Stimulated activated naive B cell treated with anti-CD40 and anti-IgM and Interleukin-4, amounts not matched to agents 10 μg/mL and 1 μg/mL and 100 μg/mL, for 72 hours (primary cell): Measurements from ENCODE around the gene ZNF831.
A peak's percentile ranks its signal among the peaks of the same experiment; 100 is the strongest.

Experiments used
- ATAC-seq, 2 donors: fragments of 150-1000 bp; cut with Tn5 transposase; replicated peaks; 2 replicates each; pipeline ENCODE4 v1.10.0; 2021; ENCODE audit warnings: moderate library complexity in 1 of 2
- DNase-seq: peaks from one replicate; pipeline ENCODE4 v3.0.0; 2021
- H3K27ac Mint-ChIP-seq: one replicate; pipeline ENCODE4 v1.8.0; 2022; ENCODE audit warnings: mild to moderate bottlenecking, mixed read lengths
- H3K27me3 Mint-ChIP-seq, 2 donors: one replicate each; pipeline ENCODE4 v1.8.0; 2022; ENCODE audit warnings: mixed read lengths in 2 of 2
- H3K36me3 Mint-ChIP-seq, 2 donors: one replicate each; pipeline ENCODE4 v1.8.0; 2022; ENCODE audit warnings: mixed read lengths in 2 of 2, mild to moderate bottlenecking in 1 of 2
- H3K4me1 Mint-ChIP-seq, 2 donors: one replicate each; pipeline ENCODE4 v1.8.0; 2022; ENCODE audit warnings: mixed read lengths in 2 of 2, mild to moderate bottlenecking in 1 of 2
- H3K4me3 Mint-ChIP-seq, 2 donors: one replicate each; pipeline ENCODE4 v1.8.0; 2022; ENCODE audit warnings: mild to moderate bottlenecking in 2 of 2, mixed read lengths in 2 of 2, moderate library complexity in 1 of 2
- H3K9me3 Mint-ChIP-seq, 2 donors: one replicate each; pipeline ENCODE4 v1.8.0; 2022; ENCODE audit warnings: mixed read lengths in 2 of 2, mild to moderate bottlenecking in 1 of 2

The ZNF831 gene

DNA sequence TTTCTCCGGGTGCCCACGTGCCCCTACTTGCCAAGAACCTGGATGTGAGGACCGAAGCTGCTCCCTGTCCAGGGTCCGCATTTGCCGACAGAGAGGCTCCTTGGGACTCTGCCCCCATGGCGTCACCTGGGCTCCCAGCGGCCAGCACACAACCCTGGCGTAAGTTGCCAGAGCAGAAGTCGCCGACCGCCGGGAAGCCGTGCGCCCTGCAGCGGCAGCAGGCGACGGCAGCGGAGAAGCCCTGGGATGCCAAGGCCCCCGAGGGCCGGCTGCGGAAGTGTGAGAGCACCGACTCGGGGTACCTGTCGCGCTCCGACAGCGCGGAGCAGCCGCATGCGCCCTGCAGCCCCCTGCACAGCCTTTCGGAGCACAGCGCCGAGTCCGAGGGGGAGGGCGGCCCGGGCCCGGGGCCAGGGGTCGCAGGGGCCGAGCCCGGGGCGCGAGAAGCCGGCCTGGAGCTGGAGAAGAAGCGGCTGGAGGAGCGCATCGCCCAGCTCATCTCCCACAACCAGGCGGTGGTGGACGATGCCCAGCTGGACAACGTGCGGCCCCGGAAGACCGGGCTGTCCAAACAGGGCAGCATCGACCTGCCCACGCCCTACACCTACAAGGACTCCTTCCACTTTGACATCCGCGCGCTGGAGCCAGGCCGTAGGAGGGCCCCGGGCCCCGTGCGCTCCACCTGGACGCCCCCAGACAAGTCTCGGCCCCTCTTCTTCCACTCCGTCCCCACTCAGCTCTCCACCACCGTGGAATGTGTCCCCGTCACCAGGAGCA is 28.3 kb downstream of the ZNF831 start:
- H3K36me3 Mint-ChIP-seq = peaks cover 2 to 8% of the 10 kb centered on the region in 2 donors
- H3K27ac Mint-ChIP-seq = no peak overlapping the region
- H3K4me3 Mint-ChIP-seq = no peak overlapping the region
- no peaks in the 10 kb centered on the region for H3K9me3 Mint-ChIP-seq
- H3K27me3 Mint-ChIP-seq = no peaks in the 10 kb centered on the region
- ATAC-seq (no peak), DNase-seq (no peak)
- H3K4me1 Mint-ChIP-seq = peaks cover 6 to 22% of the 10 kb centered on the region in 2 donors

DNA sequence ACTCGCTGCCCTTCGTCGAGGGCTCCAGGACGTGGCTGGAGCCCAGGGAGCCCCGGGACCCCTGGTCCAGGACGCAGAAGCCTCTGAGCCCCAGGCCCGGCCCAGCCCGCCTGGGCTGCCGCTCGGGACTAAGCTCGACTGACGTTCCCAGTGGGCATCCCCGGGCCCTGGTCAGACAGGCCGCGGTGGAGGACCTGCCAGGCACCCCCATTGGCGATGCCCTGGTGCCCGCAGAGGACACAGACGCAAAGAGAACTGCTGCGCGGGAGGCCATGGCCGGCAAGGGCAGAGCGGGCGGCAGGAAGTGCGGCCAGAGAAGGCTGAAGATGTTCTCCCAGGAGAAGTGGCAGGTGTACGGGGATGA is 28.9 kb downstream of the ZNF831 start:
- no peaks in the 10 kb centered on the region for H3K27me3 Mint-ChIP-seq
- peaks cover 6 to 22% of the 10 kb centered on the region in 2 donors for H3K4me1 Mint-ChIP-seq
- no peaks in the 10 kb centered on the region for H3K9me3 Mint-ChIP-seq
- DNase-seq (no peak), ATAC-seq (no peak)
- H3K36me3 Mint-ChIP-seq = peaks cover 3 to 13% of the 10 kb centered on the region in 2 donors
- no peak overlapping the region for H3K27ac Mint-ChIP-seq
- no peak overlapping the region for H3K4me3 Mint-ChIP-seq

DNA sequence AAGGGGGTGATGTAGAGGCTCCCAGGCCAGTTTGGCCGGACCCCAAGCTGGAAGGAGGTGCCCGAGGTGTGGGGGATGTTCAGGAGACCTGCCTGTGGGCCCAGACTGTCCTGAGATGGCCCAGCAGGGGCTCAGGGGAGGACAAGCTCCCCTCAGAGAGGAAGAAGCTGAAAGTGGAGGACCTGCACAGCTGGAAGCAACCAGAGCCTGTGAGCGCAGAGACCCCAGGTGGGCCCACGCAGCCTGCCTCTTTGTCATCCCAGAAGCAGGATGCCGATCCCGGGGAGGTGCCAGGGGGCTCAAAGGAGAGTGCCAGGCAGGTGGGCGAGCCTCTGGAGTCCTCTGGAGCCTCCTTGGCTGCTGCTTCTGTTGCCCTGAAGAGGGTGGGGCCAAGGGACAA is 29.7 kb downstream of the ZNF831 start:
- ATAC-seq (no peak), DNase-seq (no peak)
- no peaks in the 10 kb centered on the region for H3K27me3 Mint-ChIP-seq
- peaks cover 6 to 19% of the 10 kb centered on the region in 2 donors for H3K36me3 Mint-ChIP-seq
- H3K4me3 Mint-ChIP-seq = no peak overlapping the region
- peaks cover 0 to under 1% of the 10 kb centered on the region in 2 donors for H3K9me3 Mint-ChIP-seq
- no peak overlapping the region for H3K27ac Mint-ChIP-seq
- H3K4me1 Mint-ChIP-seq = peaks cover 6 to 22% of the 10 kb centered on the region in 2 donors

DNA sequence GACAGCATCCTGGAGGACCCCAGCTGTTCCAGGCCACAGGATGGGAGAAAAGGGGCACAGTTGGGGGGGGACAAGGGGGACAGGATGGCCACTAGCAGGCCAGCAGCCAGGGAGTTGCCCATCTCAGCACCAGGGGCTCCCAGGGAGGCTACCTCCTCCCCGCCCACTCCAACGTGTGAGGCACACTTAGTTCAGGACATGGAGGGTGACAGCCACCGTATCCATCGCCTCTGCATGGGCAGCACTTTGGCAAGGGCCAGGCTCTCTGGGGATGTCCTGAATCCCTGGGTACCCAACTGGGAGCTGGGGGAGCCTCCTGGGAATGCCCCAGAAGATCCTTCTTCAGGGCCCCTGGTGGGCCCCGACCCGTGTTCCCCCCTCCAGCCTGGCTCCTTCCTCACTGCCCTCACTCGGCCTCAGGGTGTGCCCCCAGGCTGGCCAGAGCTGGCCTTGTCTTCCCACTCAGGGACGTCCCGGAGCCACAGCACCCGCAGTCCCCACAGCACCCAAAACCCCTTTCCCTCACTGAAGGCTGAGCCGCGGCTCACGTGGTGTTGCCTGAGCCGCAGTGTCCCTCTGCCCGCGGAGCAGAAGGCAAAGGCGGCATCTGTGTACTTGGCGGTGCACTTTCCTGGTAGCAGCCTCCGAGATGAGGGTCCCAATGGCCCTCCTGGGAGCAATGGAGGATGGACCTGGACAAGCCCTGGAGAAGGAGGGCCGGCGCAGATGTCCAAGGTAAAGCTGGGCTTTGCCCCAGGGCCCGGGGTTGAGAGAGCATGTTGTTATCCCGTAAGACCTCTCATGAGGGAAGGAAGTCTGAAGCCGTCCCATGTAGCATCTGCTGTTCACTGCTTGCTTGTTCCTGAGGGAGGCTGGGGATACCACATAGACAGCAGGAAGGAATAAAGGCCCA is 30.7 kb downstream of the ZNF831 start:
- Mint-ChIP-seq H3K9me3 (peaks cover 0 to 4% of the 10 kb centered on the region in 2 donors), H3K27me3 (no peaks in the 10 kb centered on the region), H3K4me1 (peaks cover 6 to 22% of the 10 kb centered on the region in 2 donors), H3K4me3 (no peak overlapping the region), H3K27ac (no peak overlapping the region), H3K36me3 (peaks cover 12 to 27% of the 10 kb centered on the region in 2 donors)
- ATAC-seq (no peak), DNase-seq (no peak)

DNA sequence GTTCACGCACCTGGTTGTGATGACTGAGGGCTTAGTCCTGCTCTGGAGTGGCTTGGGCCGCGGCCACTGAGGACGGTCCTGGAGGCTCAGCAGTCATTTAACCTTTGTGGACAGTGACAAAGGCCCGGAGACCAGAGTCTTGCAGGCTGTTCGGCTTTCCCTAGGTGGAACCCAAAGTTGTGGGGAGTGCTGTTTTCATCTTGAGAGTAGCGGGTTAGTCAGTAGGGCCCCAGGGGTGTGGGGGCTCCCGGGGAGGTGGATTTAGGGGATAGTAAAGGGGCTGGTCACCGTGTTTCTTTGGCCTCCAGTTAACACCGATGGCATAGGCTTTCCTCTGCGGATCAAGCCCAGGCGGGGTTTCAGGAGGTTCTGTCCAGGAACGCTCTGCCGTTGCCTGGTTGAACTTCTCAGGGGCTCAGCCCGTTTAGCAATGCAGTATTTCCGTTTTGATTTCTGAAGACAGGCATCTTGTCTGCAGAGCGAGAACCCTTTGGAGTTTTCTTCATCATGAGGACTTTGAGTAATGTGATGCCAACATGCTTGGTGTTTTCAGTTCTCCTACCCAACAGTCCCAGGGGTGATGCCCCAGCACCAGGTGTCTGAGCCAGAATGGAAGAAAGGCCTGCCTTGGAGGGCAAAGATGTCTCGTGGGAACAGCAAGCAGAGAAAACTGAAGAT is 31.8 kb downstream of the ZNF831 start:
- DNase-seq (no peak), ATAC-seq (peak in 1 of 2 donors; percentile 50)
- peaks cover 7 to 9% of the 10 kb centered on the region in 2 donors for H3K9me3 Mint-ChIP-seq
- H3K27ac Mint-ChIP-seq = peak overlapping the region; percentile 51
- H3K4me1 Mint-ChIP-seq = peaks cover 6 to 22% of the 10 kb centered on the region in 2 donors
- H3K27me3 Mint-ChIP-seq = no peaks in the 10 kb centered on the region
- H3K36me3 Mint-ChIP-seq = peaks cover 17 to 38% of the 10 kb centered on the region in 2 donors
- no peak overlapping the region for H3K4me3 Mint-ChIP-seq

DNA sequence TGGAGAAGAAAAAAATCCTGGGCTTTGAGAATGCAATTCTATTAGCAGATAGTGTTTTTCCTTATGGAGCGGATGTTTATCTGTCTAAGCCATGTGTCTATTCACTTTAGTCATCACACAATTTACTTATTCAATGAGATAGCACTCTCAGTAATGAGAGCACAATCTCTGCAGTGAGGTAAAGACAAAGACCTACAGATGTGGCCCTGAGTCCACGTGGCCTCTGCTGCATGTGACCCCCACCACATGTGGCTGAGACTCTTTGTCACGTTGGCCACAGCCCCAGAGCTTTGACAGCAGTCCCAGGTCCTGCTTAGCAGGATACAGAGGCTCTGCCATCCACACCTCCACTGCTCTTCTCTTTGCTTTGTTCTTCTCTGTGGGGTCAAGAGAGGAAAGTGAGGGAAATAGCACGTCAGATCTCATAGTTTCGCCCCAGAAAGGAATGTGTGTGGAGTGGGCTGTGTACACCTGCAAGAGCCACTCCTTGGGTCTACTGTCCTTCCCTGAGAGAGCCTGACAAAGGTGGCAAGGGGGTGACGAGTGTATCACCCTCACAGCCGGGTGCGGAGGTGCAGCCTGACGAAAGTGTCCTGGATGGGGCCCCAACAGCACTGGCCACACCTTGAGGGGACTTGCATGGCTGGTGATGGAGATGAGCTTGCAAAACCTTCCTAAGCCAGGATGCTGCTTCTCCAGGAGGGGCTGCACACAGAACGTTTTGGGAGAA is 40.7 kb downstream of the ZNF831 start:
- Mint-ChIP-seq H3K4me1 (peaks cover 7 to 15% of the 10 kb centered on the region in 2 donors), H3K36me3 (peaks cover 12 to 23% of the 10 kb centered on the region in 2 donors), H3K4me3 (no peak overlapping the region), H3K27me3 (no peaks in the 10 kb centered on the region), H3K9me3 (peaks cover 7 to 8% of the 10 kb centered on the region in 2 donors), H3K27ac (no peak overlapping the region)
- ATAC-seq (no peak), DNase-seq (no peak)

DNA sequence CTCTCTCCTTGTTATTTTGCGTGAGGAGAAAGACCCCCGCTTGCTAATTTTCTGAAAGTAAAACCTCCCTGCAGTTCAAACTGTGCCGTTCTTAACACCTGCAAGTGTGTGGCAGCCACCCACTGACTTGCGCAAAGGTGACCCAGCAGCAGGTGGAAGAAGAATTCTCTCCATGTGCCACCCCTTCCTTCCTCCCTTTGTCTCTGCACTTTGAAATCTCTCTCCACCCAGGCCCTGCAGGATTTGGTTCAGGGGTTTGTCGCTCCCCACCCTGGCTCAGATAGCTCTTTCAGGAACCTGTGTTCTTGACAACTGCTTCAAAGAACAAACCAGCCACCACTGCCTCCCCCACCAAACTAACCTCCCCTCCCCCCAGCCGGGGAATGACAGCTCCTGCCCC is 41.4 kb downstream of the ZNF831 start:
- Mint-ChIP-seq H3K9me3 (peaks cover 1 to 5% of the 10 kb centered on the region in 2 donors), H3K27ac (no peak overlapping the region), H3K4me1 (peaks cover 7 to 15% of the 10 kb centered on the region in 2 donors), H3K4me3 (no peak overlapping the region), H3K36me3 (peaks cover 10 to 20% of the 10 kb centered on the region in 2 donors), H3K27me3 (no peaks in the 10 kb centered on the region)
- no peak for ATAC-seq
- no peak for DNase-seq

DNA sequence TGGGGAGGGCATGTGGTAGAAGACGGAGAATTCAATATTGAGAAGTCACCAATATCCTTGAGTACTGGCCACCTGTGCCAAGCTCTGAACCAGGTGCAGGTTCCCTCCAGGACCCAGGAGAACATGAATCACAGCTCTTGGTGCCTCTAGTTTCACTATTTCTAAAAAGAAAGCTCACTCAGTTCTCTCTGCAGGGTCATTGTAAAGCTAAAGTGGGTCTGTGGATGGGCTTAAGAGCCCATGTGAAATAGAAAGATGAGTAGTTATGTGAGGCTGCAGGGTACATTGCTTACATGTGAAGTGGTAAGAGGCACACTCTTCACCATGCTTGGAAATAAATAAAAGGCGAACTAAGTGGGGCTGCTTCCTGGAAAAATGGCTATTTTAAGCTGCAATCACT is 43.6 kb downstream of the ZNF831 start:
- peak; percentile 4 to 13 for ATAC-seq
- H3K4me1 Mint-ChIP-seq = peaks cover 7 to 15% of the 10 kb centered on the region in 2 donors
- no peak overlapping the region for H3K27ac Mint-ChIP-seq
- H3K4me3 Mint-ChIP-seq = no peak overlapping the region
- peaks cover 4 to 15% of the 10 kb centered on the region in 2 donors for H3K36me3 Mint-ChIP-seq
- no peaks in the 10 kb centered on the region for H3K9me3 Mint-ChIP-seq
- H3K27me3 Mint-ChIP-seq = no peaks in the 10 kb centered on the region
- no peak for DNase-seq

DNA sequence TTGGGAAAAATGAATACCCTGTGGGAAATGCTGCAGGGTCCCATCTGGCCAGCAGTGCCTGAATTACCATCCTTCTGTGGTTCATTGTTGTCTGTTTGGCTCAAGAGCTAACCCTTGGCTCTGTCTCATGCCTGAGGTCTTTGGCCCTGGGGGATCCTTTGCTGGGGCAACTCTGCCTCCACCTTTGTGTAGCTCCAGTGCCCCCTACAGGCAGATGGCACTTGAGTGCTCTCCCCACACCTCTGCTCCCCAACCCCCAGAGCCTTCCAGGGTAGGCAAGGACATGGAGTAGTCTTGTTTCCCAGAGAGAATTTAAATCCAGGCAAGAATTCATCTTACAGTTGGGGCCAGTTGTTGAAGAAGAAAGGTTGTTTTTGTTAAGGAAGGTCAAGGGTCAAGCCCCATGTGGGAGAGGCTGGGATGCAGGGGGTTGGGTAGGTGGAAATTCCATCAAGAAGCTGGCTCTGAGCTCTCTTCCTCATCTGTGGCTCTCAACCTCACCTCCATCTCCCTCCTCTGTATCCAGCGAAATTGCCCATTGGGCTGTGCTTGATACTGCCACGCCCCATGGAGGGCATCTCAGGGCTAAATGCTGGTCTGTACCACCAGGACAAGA is 44.2 kb downstream of the ZNF831 start:
- H3K9me3 Mint-ChIP-seq = no peaks in the 10 kb centered on the region
- DNase-seq = peak; percentile 58
- H3K4me1 Mint-ChIP-seq = peaks cover 7 to 15% of the 10 kb centered on the region in 2 donors
- no peaks in the 10 kb centered on the region for H3K27me3 Mint-ChIP-seq
- no peak overlapping the region for H3K27ac Mint-ChIP-seq
- H3K4me3 Mint-ChIP-seq = no peak overlapping the region
- ATAC-seq = peak; percentile 100
- peaks cover 4 to 15% of the 10 kb centered on the region in 2 donors for H3K36me3 Mint-ChIP-seq

DNA sequence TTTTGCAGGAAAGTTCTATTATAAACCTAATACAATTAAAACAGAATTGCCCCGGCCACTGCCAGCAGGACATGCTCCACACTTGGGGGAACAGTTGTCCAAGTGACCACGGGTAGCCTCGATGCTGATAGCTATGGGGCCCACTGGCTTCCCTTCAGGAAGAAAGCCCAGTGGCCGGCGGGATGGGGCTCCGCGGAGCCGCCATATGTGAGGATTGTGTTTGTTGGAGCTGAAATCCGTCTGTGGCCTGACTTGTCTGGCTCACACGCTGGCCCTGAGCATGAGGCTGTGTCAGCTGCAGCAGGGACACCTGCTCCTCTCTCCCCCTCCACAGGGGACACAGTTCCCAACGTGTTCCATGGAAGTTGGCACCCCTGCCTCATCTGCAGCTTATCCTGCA is 46.6 kb downstream of the ZNF831 start:
- H3K9me3 Mint-ChIP-seq = no peaks in the 10 kb centered on the region
- ATAC-seq (no peak), DNase-seq (no peak)
- no peak overlapping the region for H3K27ac Mint-ChIP-seq
- no peak overlapping the region for H3K4me3 Mint-ChIP-seq
- H3K36me3 Mint-ChIP-seq = peaks cover 4 to 22% of the 10 kb centered on the region in 2 donors
- H3K4me1 Mint-ChIP-seq = peaks cover 7 to 15% of the 10 kb centered on the region in 2 donors
- H3K27me3 Mint-ChIP-seq = no peaks in the 10 kb centered on the region

DNA sequence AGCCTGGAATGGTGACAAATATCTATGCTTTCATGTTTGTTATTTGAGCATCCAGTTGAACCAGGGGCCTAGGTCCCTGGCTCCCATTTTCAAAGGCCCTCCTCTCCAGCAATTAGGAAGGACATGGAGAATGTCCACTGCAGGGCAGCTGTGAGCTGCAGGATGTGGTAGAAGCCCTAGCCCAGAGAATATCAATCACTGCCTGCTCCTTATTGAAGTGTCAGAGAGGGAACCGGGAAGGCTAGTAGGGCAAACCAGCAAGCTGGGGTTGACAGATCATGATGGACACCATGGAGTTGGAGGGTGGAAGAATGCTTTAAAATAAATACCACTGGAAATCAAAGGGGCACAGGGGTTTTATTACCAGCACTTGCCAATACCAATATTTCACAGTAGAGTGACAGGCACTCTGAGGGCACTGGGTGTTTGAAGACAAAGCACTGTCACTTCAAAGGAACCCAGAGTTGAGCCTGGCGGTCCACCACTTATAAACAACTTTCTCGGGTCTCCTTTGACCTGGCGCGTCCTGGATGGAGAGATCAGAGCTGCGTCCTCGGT is 47.7 kb downstream of the ZNF831 start:
- no peaks in the 10 kb centered on the region for H3K9me3 Mint-ChIP-seq
- no peak overlapping the region for H3K4me3 Mint-ChIP-seq
- no peak for DNase-seq
- H3K4me1 Mint-ChIP-seq = peaks cover 7 to 15% of the 10 kb centered on the region in 2 donors
- H3K27ac Mint-ChIP-seq = no peak overlapping the region
- no peak for ATAC-seq
- peaks cover 6 to 24% of the 10 kb centered on the region in 2 donors for H3K36me3 Mint-ChIP-seq
- no peaks in the 10 kb centered on the region for H3K27me3 Mint-ChIP-seq

DNA sequence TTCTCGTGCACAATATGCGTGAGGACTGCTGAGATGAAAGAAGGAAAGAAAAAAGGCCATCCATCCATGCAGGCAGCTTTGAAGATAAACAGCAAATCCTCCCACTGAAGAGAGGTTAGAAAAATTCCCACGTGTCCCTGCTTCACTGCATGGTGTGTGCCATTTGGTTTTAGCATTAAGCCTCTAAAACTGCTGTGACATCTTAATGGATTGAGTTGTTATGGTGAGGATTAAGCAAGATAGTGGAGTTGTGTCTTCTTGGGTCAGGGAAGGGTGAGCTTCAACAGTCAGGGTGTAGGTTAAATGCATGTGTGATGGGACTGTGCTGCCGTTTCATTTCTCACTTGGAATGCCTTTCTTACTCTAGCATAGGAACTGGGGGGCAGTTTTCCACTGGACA is 50.5 kb downstream of the ZNF831 start:
- H3K36me3 Mint-ChIP-seq = peaks cover 5 to 23% of the 10 kb centered on the region in 2 donors
- no peaks in the 10 kb centered on the region for H3K27me3 Mint-ChIP-seq
- DNase-seq (no peak), ATAC-seq (no peak)
- H3K27ac Mint-ChIP-seq = no peak overlapping the region
- H3K9me3 Mint-ChIP-seq = no peaks in the 10 kb centered on the region
- no peak overlapping the region for H3K4me3 Mint-ChIP-seq
- no peaks in the 10 kb centered on the region for H3K4me1 Mint-ChIP-seq
